ENCODE measurements around the gene STPG1.

The STPG1 gene

GRCh38 chr1:24383381-24383940 lies 30.1 kb downstream of the STPG1 start:
- DNase-seq (ENCODE audit: low read depth), result no peak
- no peak for TF ChIP-seq CTCF (conservative IDR thresholded peaks at IDR 0.05; ENCODE audit: low read depth, low read length)
- H3K4me3 ChIP-seq (ENCODE audit: low read depth, low read length), result no peak overlapping the region

- DNase-seq (ENCODE audit: low read depth), result no peak
- no peak overlapping the region for H3K4me3 ChIP-seq (ENCODE audit: low read depth, low read length)
- TF ChIP-seq CTCF (conservative IDR thresholded peaks at IDR 0.05; ENCODE audit: low read depth, low read length), result no peak
These were observed 31.4 kb downstream of the STPG1 start for GRCh38 chr1:24382165-24382577.

- no peak overlapping the region for H3K4me3 ChIP-seq (ENCODE audit: low read depth, low read length)
- DNase-seq (ENCODE audit: low read depth), result no peak
- no peak for TF ChIP-seq CTCF (conservative IDR thresholded peaks at IDR 0.05; ENCODE audit: low read depth, low read length)
These were observed 32.3 kb downstream of the STPG1 start for GRCh38 chr1:24381256-24381655.

GRCh38 chr1:24380508-24380907 lies 33.1 kb downstream of the STPG1 start:
- TF ChIP-seq CTCF (conservative IDR thresholded peaks at IDR 0.05; ENCODE audit: low read depth, low read length), result no peak
- no peak overlapping the region for H3K4me3 ChIP-seq (ENCODE audit: low read depth, low read length)
- no peak for DNase-seq (ENCODE audit: low read depth)

- DNase-seq (ENCODE audit: low read depth), result peak; percentile 60
- TF ChIP-seq CTCF (conservative IDR thresholded peaks at IDR 0.05; ENCODE audit: low read depth, low read length), result no peak
- no peak overlapping the region for H3K4me3 ChIP-seq (ENCODE audit: low read depth, low read length)
These were observed 33.8 kb downstream of the STPG1 start for GRCh38 chr1:24379733-24380315.

- TF ChIP-seq CTCF (conservative IDR thresholded peaks at IDR 0.05; ENCODE audit: low read depth, low read length), result no peak
- DNase-seq (ENCODE audit: low read depth), result no peak
- no peak overlapping the region for H3K4me3 ChIP-seq (ENCODE audit: low read depth, low read length)
These were observed 38.4 kb downstream of the STPG1 start for GRCh38 chr1:24374891-24375786.
